BE2C (cell line): ENCODE results near the gene CHPF.

Source experiments
- DNase-seq: peaks from one replicate; pipeline ENCODE4 v3.0.0-alpha.2; 2020
- H3K27me3 ChIP-seq: fragments of 250-450 bp; sonication (Bioruptor Pico); 2 replicates; pipeline ENCODE4 v1.5.1; 2020; ENCODE audit warnings: mild to moderate bottlenecking
- H3K36me3 ChIP-seq: fragments of 250-450 bp; sonication (Bioruptor Pico); 2 replicates; pipeline ENCODE4 v1.5.1; 2020; ENCODE audit warnings: mild to moderate bottlenecking
- H3K4me1 ChIP-seq: fragments of 250-450 bp; sonication (Bioruptor Pico); 2 replicates; pipeline ENCODE4 v1.5.1; 2020
- H3K4me3 ChIP-seq: 2 replicates; pipeline ENCODE4 v1.5.1; 2011; ENCODE audit warnings: low read depth, low read length
- H3K9me3 ChIP-seq: fragments of 250-450 bp; sonication (Bioruptor Pico); 2 replicates; pipeline ENCODE4 v1.5.1; 2020
- TF ChIP-seq, protein P1 (sequence below): IDR thresholded peaks from 2 replicates; pipeline ENCODE4 v1.5.1; 2012; ENCODE audit warnings: mild to moderate bottlenecking, low read depth, low read length

Gene CHPF

DNA sequence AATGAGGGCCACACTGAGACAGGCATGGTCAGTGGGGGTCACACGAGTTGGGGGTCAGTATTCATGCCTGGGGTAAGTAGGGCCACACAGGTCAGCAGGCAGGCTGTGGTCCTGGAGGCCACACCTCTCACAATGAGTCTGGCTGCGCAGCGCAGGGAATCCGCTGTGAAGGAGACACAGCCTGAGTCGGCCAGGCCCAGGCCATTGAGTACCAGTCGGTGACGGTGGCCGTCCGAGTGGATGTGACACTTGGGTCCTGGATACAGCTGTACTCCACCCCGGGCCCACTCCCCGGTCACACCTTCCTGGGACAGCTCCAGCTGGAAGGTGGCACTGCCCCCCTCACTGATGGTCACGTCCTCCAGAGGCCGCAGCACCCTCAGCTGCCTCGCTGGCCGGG is 10.7 kb upstream of the CHPF start:
- H3K36me3 ChIP-seq: peaks cover 5% of the 10 kb centered on the region
- H3K4me1 ChIP-seq: peaks cover 5% of the 10 kb centered on the region; the same call in 1 of the 2 replicates
- H3K4me3 ChIP-seq: no peak overlapping the region
- no peak for DNase-seq
- TF ChIP-seq, protein P1, sequence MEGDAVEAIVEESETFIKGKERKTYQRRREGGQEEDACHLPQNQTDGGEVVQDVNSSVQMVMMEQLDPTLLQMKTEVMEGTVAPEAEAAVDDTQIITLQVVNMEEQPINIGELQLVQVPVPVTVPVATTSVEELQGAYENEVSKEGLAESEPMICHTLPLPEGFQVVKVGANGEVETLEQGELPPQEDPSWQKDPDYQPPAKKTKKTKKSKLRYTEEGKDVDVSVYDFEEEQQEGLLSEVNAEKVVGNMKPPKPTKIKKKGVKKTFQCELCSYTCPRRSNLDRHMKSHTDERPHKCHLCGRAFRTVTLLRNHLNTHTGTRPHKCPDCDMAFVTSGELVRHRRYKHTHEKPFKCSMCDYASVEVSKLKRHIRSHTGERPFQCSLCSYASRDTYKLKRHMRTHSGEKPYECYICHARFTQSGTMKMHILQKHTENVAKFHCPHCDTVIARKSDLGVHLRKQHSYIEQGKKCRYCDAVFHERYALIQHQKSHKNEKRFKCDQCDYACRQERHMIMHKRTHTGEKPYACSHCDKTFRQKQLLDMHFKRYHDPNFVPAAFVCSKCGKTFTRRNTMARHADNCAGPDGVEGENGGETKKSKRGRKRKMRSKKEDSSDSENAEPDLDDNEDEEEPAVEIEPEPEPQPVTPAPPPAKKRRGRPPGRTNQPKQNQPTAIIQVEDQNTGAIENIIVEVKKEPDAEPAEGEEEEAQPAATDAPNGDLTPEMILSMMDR: no peak
- no peaks in the 10 kb centered on the region for H3K9me3 ChIP-seq
- no peaks in the 10 kb centered on the region for H3K27me3 ChIP-seq

DNA sequence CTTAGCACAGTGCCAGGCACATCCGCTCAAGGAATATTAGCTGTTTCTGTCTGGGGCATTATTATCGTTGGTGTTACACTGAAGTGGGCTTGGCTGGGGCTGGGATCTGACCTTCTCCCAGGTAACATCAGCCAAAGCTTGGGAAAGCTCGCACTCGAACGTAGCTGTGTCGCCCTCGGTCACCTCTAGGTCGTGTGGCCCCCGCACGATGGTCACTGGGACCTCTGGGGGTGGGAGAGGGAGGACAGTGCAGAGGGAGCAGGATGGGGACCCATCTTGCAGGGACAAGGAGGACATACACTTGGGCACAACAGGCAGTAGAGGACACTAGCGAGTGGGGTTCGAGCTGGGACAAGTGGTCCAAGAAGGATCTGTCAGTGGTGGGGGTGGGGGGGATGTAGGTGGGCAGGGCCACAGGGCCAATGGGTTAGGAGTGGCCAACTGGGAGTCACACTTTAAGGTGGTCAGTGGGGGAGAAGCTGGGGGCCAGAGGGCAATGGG is 9.9 kb upstream of the CHPF start:
- TF ChIP-seq, protein P1: no peak
- DNase-seq: no peak
- H3K4me3 ChIP-seq: peak overlapping the region; percentile 72; the same call in 1 of the 2 replicates
- H3K27me3 ChIP-seq: no peaks in the 10 kb centered on the region
- H3K9me3 ChIP-seq: no peaks in the 10 kb centered on the region
- peaks cover 5% of the 10 kb centered on the region; the same call in 1 of the 2 replicates for H3K4me1 ChIP-seq
- H3K36me3 ChIP-seq: peaks cover 5% of the 10 kb centered on the region

- peak overlapping the region; percentile 72 for H3K4me3 ChIP-seq
- TF ChIP-seq, protein P1: no peak
- no peak for DNase-seq
- peaks cover 5% of the 10 kb centered on the region for H3K36me3 ChIP-seq
- H3K27me3 ChIP-seq: no peaks in the 10 kb centered on the region
- H3K9me3 ChIP-seq: no peaks in the 10 kb centered on the region
- peaks cover 5% of the 10 kb centered on the region; the same call in 1 of the 2 replicates for H3K4me1 ChIP-seq
Measured at GRCh38 chr2:219553168-219553417, 9.5 kb upstream of the CHPF start.

DNA sequence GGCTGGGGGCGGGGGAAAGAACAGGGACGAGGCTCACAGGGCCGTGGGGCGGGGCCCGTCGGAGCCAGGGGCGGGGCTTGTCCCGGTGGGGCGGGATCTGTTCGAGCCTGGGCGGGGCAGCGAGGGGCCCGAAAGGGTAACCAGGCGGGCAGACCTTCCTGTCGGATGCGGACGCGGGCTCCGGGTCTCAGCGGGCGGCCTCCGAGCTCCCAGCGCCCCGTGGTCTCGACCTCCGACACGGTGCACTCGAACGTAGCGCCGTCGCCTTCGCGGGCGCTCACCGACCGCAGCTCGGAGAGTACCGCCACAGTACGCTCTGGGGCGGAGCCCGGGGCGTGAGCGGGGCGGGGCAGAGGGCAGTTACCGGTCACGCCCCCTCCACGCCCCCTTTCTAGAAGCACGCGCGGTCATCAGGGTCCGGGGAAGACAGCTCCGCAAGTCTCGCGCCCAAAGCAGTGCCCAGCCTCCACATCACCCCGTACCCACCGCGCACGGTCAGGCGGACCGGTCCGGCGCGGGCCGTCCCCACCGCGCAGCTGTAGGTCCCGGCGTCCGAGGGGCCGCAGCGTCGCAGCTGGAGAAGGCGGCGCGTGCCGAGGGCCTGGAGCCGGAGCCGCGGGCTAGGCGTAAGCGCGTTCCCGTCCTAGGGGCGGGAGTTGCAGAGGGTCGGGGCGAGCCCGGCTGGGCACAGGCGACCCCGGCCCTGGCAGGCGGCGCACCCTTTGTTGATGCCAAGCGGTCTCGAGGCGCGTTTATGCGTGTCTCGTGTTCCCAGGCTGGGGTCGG is 9.0 kb upstream of the CHPF start:
- peak; percentile 96 for DNase-seq

GRCh38 chr2:219551441-219552381 is 8.1 kb upstream of the CHPF start:
- H3K9me3 ChIP-seq: no peaks in the 10 kb centered on the region

More for the DNA sequence above, 9.0 kb upstream of the CHPF start:
- H3K27me3 ChIP-seq: no peaks in the 10 kb centered on the region
- peaks cover 5% of the 10 kb centered on the region; the same call in 1 of the 2 replicates for H3K4me1 ChIP-seq
- no peaks in the 10 kb centered on the region for H3K9me3 ChIP-seq
- peaks cover 5% of the 10 kb centered on the region for H3K36me3 ChIP-seq
- TF ChIP-seq, protein P1: no peak
- peak overlapping the region; percentile 72 for H3K4me3 ChIP-seq

More at GRCh38 chr2:219551441-219552381, 8.1 kb upstream of the CHPF start:
- TF ChIP-seq, protein P1: no peak
- Histone ChIP-seq H3K36me3 (peaks cover 5% of the 10 kb centered on the region), H3K27me3 (no peaks in the 10 kb centered on the region), H3K4me1 (peaks cover 5% of the 10 kb centered on the region; the same call in 1 of the 2 replicates), H3K4me3 (peak overlapping the region; percentile 72)
- DNase-seq: peak; percentile 76
